GM18499 (cell line): ENCODE results near the gene CDKAL1.

ENCODE experiments used
- ATAC-seq: cut with Tn5 transposase; IDR thresholded peaks from one replicate; pipeline ENCODE4 v1.9.1; 2021; ENCODE audit warnings: moderate number of reproducible peaks; ENCODE audit not compliant: insufficient read depth, unreplicated experiment

The CDKAL1 gene

GRCh38 chr6:20664250-20664649 lies 130.0 kb downstream of the CDKAL1 start:
- ATAC-seq: no peak

GRCh38 chr6:20665290-20665689 lies 131.0 kb downstream of the CDKAL1 start:
- no peak for ATAC-seq

GRCh38 chr6:20669571-20670314 lies 135.5 kb downstream of the CDKAL1 start:
- ATAC-seq: peak; percentile 84

- no peak for ATAC-seq
Observed at GRCh38 chr6:20670750-20671149, 136.5 kb downstream of the CDKAL1 start.

- no peak for ATAC-seq
Observed at GRCh38 chr6:20672038-20672437, 137.8 kb downstream of the CDKAL1 start.

- no peak for ATAC-seq
Observed at GRCh38 chr6:20673458-20673857, 139.2 kb downstream of the CDKAL1 start.

GRCh38 chr6:20674664-20675063 lies 140.4 kb downstream of the CDKAL1 start:
- no peak for ATAC-seq

- no peak for ATAC-seq
Observed at GRCh38 chr6:20678831-20679352, 144.6 kb downstream of the CDKAL1 start.

GRCh38 chr6:20680697-20681165 lies 146.5 kb downstream of the CDKAL1 start:
- no peak for ATAC-seq

GRCh38 chr6:20681243-20681684 lies 147.0 kb downstream of the CDKAL1 start:
- no peak for ATAC-seq

- ATAC-seq: no peak
Observed at GRCh38 chr6:20684474-20684873, 150.2 kb downstream of the CDKAL1 start.

- ATAC-seq: no peak
Observed at GRCh38 chr6:20686142-20686541, 151.9 kb downstream of the CDKAL1 start.

- no peak for ATAC-seq
Observed at GRCh38 chr6:20687494-20687893, 153.2 kb downstream of the CDKAL1 start.

GRCh38 chr6:20688710-20689500 lies 154.6 kb downstream of the CDKAL1 start:
- peak; percentile 90 for ATAC-seq

- ATAC-seq: no peak
Observed at GRCh38 chr6:20691185-20691584, 156.9 kb downstream of the CDKAL1 start.

- no peak for ATAC-seq
Observed at GRCh38 chr6:20692023-20692422, 157.8 kb downstream of the CDKAL1 start.

- no peak for ATAC-seq
Observed at GRCh38 chr6:20693466-20694063, 159.3 kb downstream of the CDKAL1 start.

- no peak for ATAC-seq
Observed at GRCh38 chr6:20696676-20697075, 162.4 kb downstream of the CDKAL1 start.

- no peak for ATAC-seq
Observed at GRCh38 chr6:20698675-20699074, 164.4 kb downstream of the CDKAL1 start.

GRCh38 chr6:20699402-20699801 lies 165.1 kb downstream of the CDKAL1 start:
- no peak for ATAC-seq

GRCh38 chr6:20700375-20700774 lies 166.1 kb downstream of the CDKAL1 start:
- ATAC-seq: no peak
